AG10803 (cell line): ENCODE results near the gene TUBGCP2.
"Not testable (repeated sequence)": the region's sequence is repeated elsewhere in the genome, so short reads cannot be mapped to it uniquely, and the experiment has no call there.

Experiments
- DNase-seq: peaks from one replicate; pipeline ENCODE4 v3.0.0; 2010; ENCODE audit warnings: low read depth
- H3K4me3 ChIP-seq: 2 replicates; pipeline ENCODE4 v1.5.1; 2011; ENCODE audit warnings: mild to moderate bottlenecking, low read length, control low read depth
- TF ChIP-seq, protein P1 (sequence below): conservative IDR thresholded peaks from 2 replicates; pipeline ENCODE4 v1.5.1; 2011; ENCODE audit warnings: mild to moderate bottlenecking, low read length, control low read depth, inconsistent platforms

The TUBGCP2 gene

DNA sequence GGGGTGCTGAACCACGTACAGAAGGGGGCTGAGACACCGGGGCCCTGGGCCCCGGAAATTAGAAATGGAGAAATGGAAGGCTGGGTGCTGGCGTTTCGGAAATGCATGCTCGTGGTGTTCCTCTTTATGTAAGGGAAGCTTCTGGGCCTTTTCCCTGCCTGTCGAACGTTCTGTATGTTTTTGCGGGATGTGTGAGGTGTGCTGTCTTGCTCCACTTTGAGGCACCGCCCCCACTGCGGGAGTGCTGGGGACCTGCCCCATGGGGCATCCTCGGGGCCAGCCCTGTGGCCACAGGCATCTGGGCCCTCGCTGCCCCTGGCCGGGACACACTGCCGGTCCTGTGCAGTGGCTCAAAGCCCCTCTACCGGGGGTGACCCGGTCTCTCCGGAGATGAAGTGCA lies 72.7 kb downstream of the TUBGCP2 start:
- TF ChIP-seq, protein P1, sequence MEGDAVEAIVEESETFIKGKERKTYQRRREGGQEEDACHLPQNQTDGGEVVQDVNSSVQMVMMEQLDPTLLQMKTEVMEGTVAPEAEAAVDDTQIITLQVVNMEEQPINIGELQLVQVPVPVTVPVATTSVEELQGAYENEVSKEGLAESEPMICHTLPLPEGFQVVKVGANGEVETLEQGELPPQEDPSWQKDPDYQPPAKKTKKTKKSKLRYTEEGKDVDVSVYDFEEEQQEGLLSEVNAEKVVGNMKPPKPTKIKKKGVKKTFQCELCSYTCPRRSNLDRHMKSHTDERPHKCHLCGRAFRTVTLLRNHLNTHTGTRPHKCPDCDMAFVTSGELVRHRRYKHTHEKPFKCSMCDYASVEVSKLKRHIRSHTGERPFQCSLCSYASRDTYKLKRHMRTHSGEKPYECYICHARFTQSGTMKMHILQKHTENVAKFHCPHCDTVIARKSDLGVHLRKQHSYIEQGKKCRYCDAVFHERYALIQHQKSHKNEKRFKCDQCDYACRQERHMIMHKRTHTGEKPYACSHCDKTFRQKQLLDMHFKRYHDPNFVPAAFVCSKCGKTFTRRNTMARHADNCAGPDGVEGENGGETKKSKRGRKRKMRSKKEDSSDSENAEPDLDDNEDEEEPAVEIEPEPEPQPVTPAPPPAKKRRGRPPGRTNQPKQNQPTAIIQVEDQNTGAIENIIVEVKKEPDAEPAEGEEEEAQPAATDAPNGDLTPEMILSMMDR: no peak
- no peak overlapping the region for H3K4me3 ChIP-seq
- DNase-seq: no peak

DNA sequence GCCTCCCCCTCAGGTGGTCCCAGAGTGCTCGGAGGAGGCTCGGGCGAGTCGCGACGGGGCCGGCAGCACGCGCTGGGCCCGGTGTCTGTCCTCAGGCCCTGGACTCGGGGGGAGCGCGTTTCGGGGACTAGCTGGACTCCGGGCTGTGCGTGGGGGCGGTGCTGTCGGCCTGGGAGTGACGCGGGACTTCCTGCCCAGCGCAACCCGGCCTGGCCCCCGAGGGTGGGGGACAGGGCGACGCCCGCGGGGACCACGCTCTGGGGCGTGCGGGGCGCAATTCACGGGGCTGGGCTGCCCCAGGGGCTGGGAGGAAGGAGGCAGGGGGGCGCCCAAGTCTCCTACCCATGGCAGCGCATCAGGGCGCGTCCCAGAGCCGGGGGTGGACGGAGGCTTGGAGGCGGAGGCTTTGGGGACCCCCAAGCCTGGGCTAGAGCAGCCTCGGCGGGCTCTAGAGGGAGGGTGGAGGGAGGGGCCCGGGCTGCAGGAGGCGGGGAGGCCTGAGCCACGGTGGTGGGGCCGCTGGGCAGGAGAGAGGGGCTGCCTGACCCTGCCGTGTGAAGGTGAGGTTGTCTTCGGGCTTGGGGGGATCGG lies 73.3 kb downstream of the TUBGCP2 start:
- no peak for DNase-seq
- TF ChIP-seq, protein P1: no peak
- no peak overlapping the region for H3K4me3 ChIP-seq

DNA sequence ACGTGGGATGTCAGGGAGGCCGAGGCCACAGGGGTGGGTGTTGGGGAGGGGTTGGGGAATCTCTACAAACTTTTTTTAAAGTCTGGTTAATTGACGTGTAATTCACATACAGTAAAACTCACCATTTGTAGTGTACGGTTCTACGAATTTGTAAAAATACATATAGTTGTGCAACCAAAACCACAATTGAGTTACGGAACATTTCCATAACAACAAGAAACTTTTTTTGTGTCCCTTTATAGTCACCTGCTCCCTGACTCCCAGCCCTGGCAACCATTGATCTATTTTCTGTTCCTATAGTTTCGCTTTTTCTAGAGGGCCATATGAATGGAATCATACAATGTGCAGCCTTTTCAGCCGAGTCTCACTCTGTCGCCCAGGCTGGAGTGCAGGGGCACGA lies 73.9 kb downstream of the TUBGCP2 start:
- DNase-seq, H3K4me3 ChIP-seq: not testable (repeated sequence)

DNA sequence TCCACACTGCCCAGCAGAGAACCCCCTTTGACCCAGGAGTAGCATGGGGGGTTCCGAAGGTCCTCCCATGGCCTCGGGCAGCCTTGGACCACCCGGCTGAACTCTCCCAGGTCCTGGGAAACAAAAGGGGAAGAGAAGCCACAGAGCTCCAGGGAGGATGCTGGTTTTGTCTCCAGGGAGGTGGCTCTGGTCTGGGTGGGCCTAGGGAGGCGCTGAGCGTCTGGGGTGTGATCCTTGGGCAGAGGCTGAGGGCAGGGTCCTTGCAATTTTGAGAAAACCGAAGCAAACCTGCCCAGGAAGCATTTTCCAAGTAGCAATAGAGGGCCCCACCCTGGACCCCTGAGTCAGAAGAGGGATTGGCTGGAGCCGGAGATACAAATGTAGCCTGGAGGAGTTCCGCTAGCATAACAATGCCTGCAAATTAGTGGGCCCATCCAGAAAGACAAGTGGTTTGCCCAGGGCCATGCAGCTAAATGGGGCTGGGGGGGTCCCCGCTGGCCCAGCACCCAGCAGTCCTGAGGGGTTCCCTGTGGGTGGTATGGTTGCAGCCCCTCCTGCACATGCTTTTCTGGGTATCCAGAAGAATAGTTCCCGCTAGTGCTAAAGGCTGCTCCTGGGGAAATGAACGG lies 76.6 kb downstream of the TUBGCP2 start:
- H3K4me3 ChIP-seq: no peak overlapping the region
- TF ChIP-seq, protein P1: no peak
- DNase-seq: no peak

DNA sequence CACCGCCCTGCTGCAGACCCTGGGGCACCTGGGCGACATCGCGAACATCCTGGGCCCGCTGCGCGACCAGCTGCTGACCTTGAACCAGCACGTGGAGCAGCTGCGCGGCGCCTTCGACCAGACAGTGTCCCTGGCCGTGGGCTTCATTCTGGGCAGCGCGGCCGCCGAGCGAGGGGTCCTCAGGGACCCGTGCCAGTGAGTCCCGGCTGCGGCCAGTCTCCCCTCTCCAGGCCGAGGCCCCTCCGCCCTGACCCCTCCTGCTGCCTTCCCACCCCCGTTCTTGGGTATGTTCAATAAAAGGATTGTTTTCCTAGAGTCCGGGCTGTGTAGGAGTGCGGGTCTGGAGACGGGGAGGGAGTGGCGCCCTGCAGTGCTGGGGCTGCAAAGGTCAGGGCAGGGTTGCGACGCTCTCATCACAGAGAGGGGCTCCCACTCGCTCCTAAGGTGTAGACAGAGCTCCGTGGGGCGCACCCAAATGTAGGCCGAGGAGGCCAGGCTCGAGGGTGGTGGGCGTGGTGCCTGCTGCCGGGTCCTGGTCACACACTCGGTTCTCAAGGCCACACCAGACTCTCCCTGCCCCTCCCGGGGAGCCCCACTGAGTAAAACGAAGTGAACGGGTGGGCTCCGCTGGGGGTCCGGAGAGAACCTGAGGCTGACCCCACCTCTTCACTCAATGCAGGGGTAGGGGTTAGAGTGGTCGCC lies 77.3 kb downstream of the TUBGCP2 start:
- TF ChIP-seq, protein P1: no peak
- no peak overlapping the region for H3K4me3 ChIP-seq
- no peak for DNase-seq

DNA sequence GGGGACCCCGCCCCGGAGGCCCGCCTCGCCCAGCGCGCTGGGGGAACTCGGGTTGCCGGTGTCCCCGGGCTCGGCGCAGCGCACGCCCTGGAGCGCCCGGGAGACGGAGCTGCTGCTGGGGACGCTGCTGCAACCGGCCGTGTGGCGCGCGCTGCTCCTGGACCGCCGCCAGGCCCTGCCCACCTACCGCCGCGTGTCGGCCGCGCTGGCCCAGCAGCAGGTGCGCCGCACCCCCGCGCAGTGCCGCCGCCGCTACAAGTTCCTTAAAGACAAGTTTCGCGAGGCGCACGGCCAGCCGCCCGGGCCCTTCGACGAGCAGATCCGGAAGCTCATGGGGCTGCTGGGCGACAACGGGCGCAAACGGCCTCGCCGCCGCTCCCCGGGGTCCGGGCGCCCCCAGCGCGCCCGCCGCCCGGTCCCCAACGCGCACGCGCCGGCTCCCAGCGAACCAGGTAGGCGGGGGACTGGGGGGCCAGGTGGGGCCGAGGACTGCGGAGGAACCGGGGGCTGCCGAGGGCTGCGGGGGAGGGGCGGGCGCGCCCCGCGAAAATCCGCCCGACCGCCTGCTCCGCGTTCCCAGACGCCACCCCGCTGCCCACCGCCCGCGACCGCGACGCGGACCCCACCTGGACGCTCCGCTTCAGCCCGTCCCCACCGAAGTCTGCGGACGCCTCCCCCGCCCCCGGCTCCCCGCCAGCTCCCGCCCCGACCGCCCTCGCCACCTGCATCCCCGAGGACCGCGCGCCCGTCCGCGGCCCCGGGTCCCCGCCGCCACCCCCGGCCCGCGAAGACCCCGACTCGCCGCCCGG lies 78.1 kb downstream of the TUBGCP2 start:
- no peak for DNase-seq
- TF ChIP-seq, protein P1: no peak
- H3K4me3 ChIP-seq: no peak overlapping the region

DNA sequence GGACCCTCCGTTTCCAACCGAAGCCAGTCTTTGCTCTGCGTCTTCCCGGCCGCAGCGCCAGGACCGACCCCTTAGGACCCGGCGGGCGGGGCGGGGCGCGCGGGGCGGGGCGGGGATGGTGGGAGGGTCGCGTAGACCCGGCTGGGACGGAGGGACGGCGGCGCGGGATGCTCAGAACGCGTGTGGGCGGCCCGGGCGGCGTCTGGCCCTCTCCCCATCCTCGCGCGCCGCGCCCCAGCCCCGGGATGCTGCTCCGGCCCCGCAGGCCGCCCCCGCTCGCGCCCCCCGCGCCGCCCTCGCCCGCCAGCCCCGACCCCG lies 78.7 kb downstream of the TUBGCP2 start, which contains the start of gene UTF1:
UTF1 (plus strand) TSS at position 174 of the 318 bp plus-strand sequence; CDS start at position 246, 72 bp downstream.
- no peak for DNase-seq
- no peak within 1 kb of the TSS for H3K4me3 ChIP-seq
- TF ChIP-seq, protein P1: no peak
